Ureter (tissue), 1 donor: ENCODE data around the gene ALDH8A1. TPM values are rescaled to one million over a fixed set of nuclear protein-coding genes. Genes with fewer than 3 reads are reported as not detected.

Experiments used
- DNase-seq: peaks from one replicate; pipeline ENCODE4 v3.0.0-alpha.2; 2020; ENCODE audit warnings: low spot score
- total RNA-seq: library from RNA; stranded (reverse); gene quantifications from one replicate; pipeline ENCODE4 v1.2.4, GENCODE V29; 2023
- donor health status: DM: yes; HTN: yes; CAD: no.

ALDH8A1 gene
- total RNA-seq, 1 donor from 2014 or later: 1.3 TPM

GRCh38 chr6:134951494-134952263 lies 1.8 kb upstream of the ALDH8A1 start:
- DNase-seq: no peak

GRCh38 chr6:134950482-134950881 lies 581 bp upstream of the ALDH8A1 start:
- DNase-seq: no peak

- no peak for DNase-seq
These were observed 1.2 kb downstream of the ALDH8A1 start for GRCh38 chr6:134948691-134949090.

- DNase-seq: no peak
These were observed 1.8 kb downstream of the ALDH8A1 start for GRCh38 chr6:134948142-134948541.

GRCh38 chr6:134945045-134945444 lies 4.9 kb downstream of the ALDH8A1 start:
- DNase-seq: no peak

GRCh38 chr6:134943522-134944111 lies 6.3 kb downstream of the ALDH8A1 start:
- DNase-seq: no peak

- DNase-seq: no peak
These were observed 11.0 kb downstream of the ALDH8A1 start for GRCh38 chr6:134938896-134939295.

- DNase-seq: no peak
These were observed 12.5 kb downstream of the ALDH8A1 start for GRCh38 chr6:134937426-134937825.

- DNase-seq: no peak
These were observed 13.0 kb downstream of the ALDH8A1 start for GRCh38 chr6:134936931-134937330.

GRCh38 chr6:134936476-134936875 lies 13.4 kb downstream of the ALDH8A1 start:
- DNase-seq: no peak

- no peak for DNase-seq
These were observed 15.0 kb downstream of the ALDH8A1 start for GRCh38 chr6:134934793-134935485.

GRCh38 chr6:134932535-134933470 lies 17.1 kb downstream of the ALDH8A1 start:
- DNase-seq: no peak

GRCh38 chr6:134932098-134932497 lies 17.8 kb downstream of the ALDH8A1 start:
- no peak for DNase-seq

GRCh38 chr6:134930463-134930862 lies 19.4 kb downstream of the ALDH8A1 start:
- DNase-seq: no peak

- DNase-seq: no peak
These were observed 21.6 kb downstream of the ALDH8A1 start for GRCh38 chr6:134928151-134928900.

- DNase-seq: no peak
These were observed 24.1 kb downstream of the ALDH8A1 start for GRCh38 chr6:134925800-134926199.

GRCh38 chr6:134921721-134922261 lies 28.1 kb downstream of the ALDH8A1 start:
- no peak for DNase-seq

GRCh38 chr6:134921276-134921675 lies 28.6 kb downstream of the ALDH8A1 start:
- DNase-seq: no peak

GRCh38 chr6:134920422-134920821 lies 29.5 kb downstream of the ALDH8A1 start:
- no peak for DNase-seq

- DNase-seq: no peak
These were observed 31.4 kb downstream of the ALDH8A1 start for GRCh38 chr6:134918418-134918961.
